IgD-negative memory B cell (primary cell): Measurements from ENCODE around the gene BORCS5. TPM values are rescaled to one million over a fixed set of nuclear protein-coding genes. Genes with fewer than 3 reads are reported as not detected.
A peak's percentile ranks its signal among the peaks of the same experiment; 100 is the strongest.
"Not testable (repeated sequence)": the region's sequence is repeated elsewhere in the genome, so short reads cannot be mapped to it uniquely, and the experiment has no call there.

ENCODE experiments used
- H3K27ac Mint-ChIP-seq, 3 donors: one replicate each; pipeline ENCODE4 v1.8.0; 2020 to 2022; ENCODE audit warnings: mild to moderate bottlenecking in 3 of 3, mixed read lengths in 3 of 3, moderate library complexity in 1 of 3
- H3K27me3 Mint-ChIP-seq: one replicate; pipeline ENCODE4 v1.8.0; 2021; ENCODE audit warnings: mixed read lengths
- H3K36me3 Mint-ChIP-seq: one replicate; pipeline ENCODE4 v1.8.0; 2020; ENCODE audit warnings: mild to moderate bottlenecking, mixed read lengths
- H3K4me1 Mint-ChIP-seq, 3 donors: one replicate each; pipeline ENCODE4 v1.8.0; 2020 to 2022; ENCODE audit warnings: mixed read lengths in 3 of 3, mild to moderate bottlenecking in 1 of 3
- H3K4me3 Mint-ChIP-seq, 4 donors: one replicate each; pipeline ENCODE4 v1.8.0; 2020 to 2022; ENCODE audit warnings: mild to moderate bottlenecking in 4 of 4, mixed read lengths in 4 of 4, moderate library complexity in 3 of 4
- H3K9me3 Mint-ChIP-seq, 3 donors: one replicate each; pipeline ENCODE4 v1.8.0; 2020 to 2021; ENCODE audit warnings: mixed read lengths in 3 of 3, mild to moderate bottlenecking in 1 of 3
- polyA plus RNA-seq: library from polyadenylated mRNA; unstranded; fragments of 300-500 nt; fragmentation: Illumina TruSeq; gene quantifications from one replicate; pipeline ENCODE4 v1.2.3, GENCODE V29; 2021

The BORCS5 gene
- polyA plus RNA-seq, 1 donor from 2014 or later = 19.9 TPM

DNA sequence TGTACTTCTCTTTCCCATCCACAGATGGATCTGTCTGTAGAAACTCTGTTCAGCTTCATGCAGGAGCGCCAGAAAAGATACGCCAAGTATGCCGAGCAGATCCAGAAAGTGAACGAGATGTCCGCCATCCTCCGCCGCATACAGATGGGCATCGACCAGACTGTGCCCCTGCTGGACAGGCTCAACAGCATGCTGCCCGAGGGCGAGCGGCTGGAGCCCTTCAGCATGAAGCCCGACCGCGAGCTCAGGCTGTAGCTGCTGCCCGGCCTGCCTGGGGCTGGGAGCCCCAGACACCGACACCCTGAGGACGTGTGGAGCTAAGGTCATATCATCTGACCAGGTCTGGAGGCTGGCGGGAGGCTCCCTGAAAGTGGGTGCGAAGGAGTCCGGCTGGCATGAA lies 108.6 kb downstream of the BORCS5 start:
- Mint-ChIP-seq H3K27ac (peak overlapping the region in 1 of 3 donors; percentile 63), H3K36me3 (peaks cover 24% of the 10 kb centered on the region), H3K9me3 (no peaks in the 10 kb centered on the region), H3K27me3 (no peaks in the 10 kb centered on the region), H3K4me3 (no peak overlapping the region), H3K4me1 (peaks cover 0 to 11% (median 0%) of the 10 kb centered on the region in 3 donors)

DNA sequence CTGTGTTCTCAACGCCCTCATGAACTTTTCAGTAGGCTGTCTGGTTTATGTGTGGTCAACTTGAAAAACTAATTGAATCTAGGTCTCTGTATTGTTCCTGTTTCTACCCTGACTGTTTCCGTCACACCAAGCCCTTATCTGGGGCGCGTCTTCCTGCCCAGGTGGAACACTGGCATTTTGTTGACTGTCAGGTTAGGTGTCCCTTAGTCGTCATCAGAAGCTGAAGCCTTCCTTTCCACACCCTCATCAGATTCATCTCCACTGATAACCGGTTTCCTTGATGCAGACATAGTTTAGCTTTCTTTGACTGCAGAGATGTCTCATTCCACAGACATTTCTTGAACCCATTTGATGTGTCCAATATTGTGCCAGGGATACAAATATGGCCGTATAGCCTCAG lies 109.3 kb downstream of the BORCS5 start:
- Mint-ChIP-seq H3K27me3 (no peaks in the 10 kb centered on the region), H3K4me3 (no peak overlapping the region), H3K27ac (peak overlapping the region in 2 of 3 donors; percentile 35 to 51), H3K9me3 (no peaks in the 10 kb centered on the region), H3K4me1 (peaks cover 0 to 9% (median 0%) of the 10 kb centered on the region in 3 donors), H3K36me3 (peaks cover 28% of the 10 kb centered on the region)

DNA sequence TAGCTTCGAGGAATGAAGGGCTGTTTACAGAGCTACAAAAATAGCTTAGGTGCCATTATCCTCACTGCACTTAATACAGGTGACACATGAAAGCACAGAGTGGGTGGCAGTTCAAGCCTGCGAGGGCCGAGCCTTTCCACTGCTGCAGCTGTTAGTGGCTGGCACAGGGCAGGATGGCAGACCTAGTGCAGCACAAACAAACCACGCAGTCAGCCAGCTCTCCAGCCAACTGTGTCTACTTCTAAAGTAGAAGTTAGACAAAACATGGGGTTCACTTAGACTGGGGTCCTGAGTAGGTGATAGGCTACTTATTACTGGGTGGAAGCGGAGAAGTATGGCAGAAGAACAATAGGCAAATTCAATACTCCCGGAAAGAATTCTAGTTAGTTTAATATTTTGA lies 110.4 kb downstream of the BORCS5 start:
- Mint-ChIP-seq H3K36me3 (peaks cover 28% of the 10 kb centered on the region), H3K4me1 (peaks cover 0 to 4% (median 0%) of the 10 kb centered on the region in 3 donors), H3K27me3 (no peaks in the 10 kb centered on the region), H3K27ac (no peak overlapping the region), H3K4me3 (no peak overlapping the region), H3K9me3 (no peaks in the 10 kb centered on the region)

DNA sequence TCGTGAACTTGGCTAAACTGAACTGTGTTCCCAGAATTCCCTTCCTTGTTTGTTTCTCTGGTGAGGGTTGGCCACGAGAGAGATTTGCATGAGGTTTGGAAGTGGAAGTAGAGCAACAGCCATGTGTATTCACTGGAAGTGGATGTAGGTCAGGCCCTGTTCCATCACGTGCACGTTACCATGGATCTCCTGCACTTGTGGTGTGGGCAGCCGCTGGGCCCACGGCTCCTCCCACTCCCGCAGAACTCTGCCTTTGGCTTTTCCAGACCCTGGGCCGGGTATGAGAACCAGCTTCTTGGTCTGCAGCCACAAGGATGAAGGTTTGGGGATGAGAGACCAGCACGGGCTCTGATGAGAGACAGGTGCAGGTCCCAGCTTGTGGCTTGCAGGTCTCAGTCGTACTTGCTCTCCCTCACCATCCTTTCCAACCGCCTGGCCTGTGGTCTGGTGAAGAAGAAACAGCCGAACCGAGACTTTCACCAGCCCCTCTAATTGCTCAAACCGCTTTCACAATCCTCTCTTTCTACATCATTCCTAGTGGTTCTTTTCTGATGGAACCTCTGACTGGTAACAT lies 110.9 kb downstream of the BORCS5 start:
- H3K36me3 Mint-ChIP-seq = peaks cover 28% of the 10 kb centered on the region

DNA sequence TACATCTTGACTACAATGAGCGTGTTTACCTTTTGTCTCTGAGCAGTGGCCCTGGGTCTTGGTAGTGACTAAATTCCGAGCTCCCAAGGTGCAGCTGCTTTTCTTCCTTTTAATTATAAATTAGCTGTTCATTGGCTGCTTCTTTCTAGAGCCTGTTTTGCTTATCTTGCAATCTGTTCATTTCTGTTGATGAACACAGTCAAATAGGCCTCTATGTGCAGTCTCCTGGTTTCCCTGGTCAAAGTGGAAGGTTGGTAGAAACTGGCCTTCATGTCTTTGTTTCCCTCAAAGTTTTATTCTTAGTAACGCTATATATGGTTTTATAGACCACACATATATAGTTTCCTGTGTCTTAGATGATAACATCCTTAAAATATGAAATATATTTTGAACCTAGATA lies 111.7 kb downstream of the BORCS5 start:
- Mint-ChIP-seq H3K27ac (no peak overlapping the region), H3K4me3 (no peak overlapping the region), H3K9me3 (no peaks in the 10 kb centered on the region), H3K36me3 (peaks cover 28% of the 10 kb centered on the region), H3K4me1 (peaks cover 0 to 8% (median 0%) of the 10 kb centered on the region in 3 donors), H3K27me3 (no peaks in the 10 kb centered on the region)

More for the DNA sequence above, 110.9 kb downstream of the BORCS5 start:
- Mint-ChIP-seq H3K9me3 (no peaks in the 10 kb centered on the region), H3K27me3 (no peaks in the 10 kb centered on the region), H3K4me1 (peaks cover 0 to 4% (median 0%) of the 10 kb centered on the region in 3 donors), H3K4me3 (no peak overlapping the region), H3K27ac (peak overlapping the region in 2 of 3 donors; percentile 15 to 61)

DNA sequence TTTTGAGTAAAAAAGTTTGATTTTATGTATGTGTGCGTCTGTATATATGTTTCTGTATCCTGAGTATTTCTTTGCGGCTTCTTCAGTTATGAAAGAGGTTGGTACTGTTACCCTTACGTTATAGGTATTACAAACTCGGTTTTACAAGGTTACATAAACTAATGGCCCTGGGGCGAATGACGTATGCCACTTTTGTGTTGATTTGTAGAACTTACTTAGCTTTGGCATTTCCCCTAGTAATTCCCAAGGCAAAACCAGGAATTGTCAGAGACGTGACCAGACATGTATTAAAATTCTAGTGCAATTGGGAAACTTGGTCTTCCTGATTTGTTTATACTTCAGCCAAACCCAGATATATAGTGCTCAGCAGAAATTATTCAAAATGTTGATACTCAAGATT lies 112.5 kb downstream of the BORCS5 start:
- Mint-ChIP-seq H3K4me1 (peaks cover 0 to 10% (median under 1%) of the 10 kb centered on the region in 3 donors), H3K4me3 (no peak overlapping the region), H3K36me3 (peaks cover 28% of the 10 kb centered on the region), H3K27me3 (no peaks in the 10 kb centered on the region), H3K9me3 (no peaks in the 10 kb centered on the region), H3K27ac (no peak overlapping the region)

DNA sequence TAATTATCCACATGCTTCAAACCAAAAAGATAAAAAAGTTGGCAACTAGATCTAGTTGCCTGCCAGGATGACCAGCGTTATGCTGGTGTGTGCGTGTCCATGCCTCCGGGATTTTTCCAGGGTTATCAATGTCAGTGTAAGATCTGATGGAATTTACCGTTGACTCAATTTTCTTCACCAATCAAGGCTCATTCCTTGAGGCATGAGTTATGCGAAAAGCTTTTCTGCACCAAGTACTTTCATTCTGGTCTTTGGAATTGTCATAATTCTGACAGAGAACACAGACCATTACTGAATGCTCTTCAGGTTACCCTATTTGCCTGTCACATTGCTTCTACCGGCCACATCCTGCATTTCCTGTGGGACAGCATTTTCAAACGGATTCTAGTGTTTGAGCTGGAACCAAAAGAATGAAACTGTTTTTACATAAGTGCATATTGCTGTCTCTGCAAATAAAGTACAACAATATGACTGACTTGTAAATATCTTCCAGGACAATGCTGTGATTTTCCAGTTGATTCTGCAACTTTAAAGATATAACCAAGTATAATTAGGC lies 114.0 kb downstream of the BORCS5 start:
- H3K36me3 Mint-ChIP-seq = peaks cover 21% of the 10 kb centered on the region

DNA sequence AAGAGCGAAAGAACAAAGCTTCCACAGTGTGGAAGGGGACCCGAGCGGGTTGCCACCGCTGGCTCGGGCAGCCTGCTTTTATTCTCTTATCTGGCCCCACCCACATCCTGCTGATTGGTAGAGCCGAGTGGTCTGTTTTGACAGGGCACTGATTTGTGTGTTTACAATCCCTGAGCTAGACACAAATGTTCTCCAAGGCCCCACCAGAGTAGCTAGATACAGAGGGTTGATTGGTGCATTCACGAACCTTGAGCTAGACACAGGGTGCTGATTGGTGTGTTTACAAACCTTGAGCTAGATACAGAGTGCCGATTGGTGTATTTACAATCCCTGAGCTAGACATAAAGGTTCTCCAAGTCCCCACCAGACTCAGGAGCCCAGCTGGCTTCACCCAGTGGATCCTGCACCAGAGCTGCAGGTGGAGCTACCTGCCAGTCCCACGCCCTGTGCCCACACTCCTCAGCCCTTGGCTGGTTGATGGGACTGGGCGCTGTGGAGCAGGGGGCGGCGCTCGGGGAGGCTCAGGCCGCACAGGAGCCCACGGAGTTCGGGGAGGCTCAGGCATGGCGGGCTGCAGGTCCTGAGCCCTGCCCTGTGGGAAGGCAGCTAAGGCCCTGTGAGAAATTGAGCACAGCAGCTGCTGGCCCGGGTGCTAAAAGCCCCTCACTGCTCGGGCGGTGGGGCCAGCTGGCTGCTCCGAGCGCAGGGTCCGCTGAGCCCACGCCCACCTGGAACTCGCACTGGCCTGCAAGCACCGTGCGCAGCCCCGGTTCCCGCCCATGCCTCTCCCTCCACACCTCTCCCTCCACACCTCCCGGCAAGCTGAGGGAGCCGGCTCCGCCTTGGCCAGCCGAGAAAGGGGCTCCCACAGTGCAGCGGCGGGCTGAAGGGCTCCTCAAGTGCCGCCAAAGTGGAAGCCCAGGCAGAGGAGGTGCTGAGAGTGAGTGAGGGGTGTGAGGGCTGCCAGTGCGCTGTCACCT lies 115.4 kb downstream of the BORCS5 start:
- Mint-ChIP-seq H3K27ac (peak overlapping the region in 1 of 3 donors; percentile 23), H3K4me1 (peaks cover 5 to 15% (median 9%) of the 10 kb centered on the region in 3 donors), H3K36me3 (peaks cover 21% of the 10 kb centered on the region)
- not testable (repeated sequence) for H3K4me3 Mint-ChIP-seq, H3K9me3 Mint-ChIP-seq, H3K27me3 Mint-ChIP-seq

More for the DNA sequence above, 114.0 kb downstream of the BORCS5 start:
- H3K4me3 Mint-ChIP-seq = no peak overlapping the region
- H3K4me1 Mint-ChIP-seq = peaks cover 5 to 20% (median 9%) of the 10 kb centered on the region in 3 donors
- peak overlapping the region in 1 of 3 donors; percentile 21 for H3K27ac Mint-ChIP-seq
- no peaks in the 10 kb centered on the region for H3K9me3 Mint-ChIP-seq
- H3K27me3 Mint-ChIP-seq = no peaks in the 10 kb centered on the region

DNA sequence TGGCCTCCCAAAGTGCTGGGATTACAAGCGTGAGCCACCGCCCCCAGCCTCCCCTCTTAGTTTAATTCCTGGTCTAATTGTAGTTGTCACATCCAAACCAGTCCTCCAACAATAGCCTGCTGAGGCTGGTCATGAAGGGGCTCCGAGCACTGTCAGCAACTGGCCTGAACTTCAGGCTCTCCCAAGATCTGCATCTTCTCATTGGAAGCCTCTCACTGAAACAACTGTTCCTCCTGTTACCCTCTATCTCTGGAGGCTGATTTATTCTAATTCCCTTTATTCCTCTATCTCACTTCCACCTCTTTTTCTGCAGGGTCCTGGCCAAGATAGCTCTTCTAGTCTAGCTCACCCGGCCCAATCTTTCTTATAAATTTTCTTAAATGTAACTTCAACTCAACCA lies 116.3 kb downstream of the BORCS5 start:
- peak overlapping the region in 1 of 4 donors; percentile 44 for H3K4me3 Mint-ChIP-seq
- H3K27ac Mint-ChIP-seq = no peak overlapping the region
- no peaks in the 10 kb centered on the region for H3K27me3 Mint-ChIP-seq
- H3K36me3 Mint-ChIP-seq = peaks cover 23% of the 10 kb centered on the region
- peaks cover 5 to 15% (median 9%) of the 10 kb centered on the region in 3 donors for H3K4me1 Mint-ChIP-seq
- no peaks in the 10 kb centered on the region for H3K9me3 Mint-ChIP-seq

DNA sequence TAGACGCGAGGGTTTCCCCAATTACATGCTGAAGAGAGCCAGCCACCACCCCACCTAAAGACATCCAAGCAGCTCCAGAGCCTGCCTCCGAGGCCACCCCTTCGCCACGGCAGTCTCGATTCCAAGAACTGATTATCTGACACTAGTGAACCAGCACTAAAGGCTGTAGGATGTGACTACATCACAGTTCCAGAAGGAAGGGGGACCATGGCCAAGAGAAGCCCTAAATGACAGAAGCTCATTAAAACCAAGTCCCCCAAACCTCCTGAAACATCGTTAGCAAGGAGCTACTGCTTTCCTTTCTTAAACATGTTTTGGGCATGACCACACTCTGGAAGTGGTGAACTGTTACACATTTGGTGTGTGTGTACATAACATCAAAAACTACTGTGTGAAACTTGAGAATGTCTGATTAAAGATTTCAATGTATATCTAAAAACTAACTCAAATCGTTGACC lies 117.6 kb downstream of the BORCS5 start:
- no peaks in the 10 kb centered on the region for H3K27me3 Mint-ChIP-seq
- peaks cover 5 to 15% (median 9%) of the 10 kb centered on the region in 3 donors for H3K4me1 Mint-ChIP-seq
- peak overlapping the region in 1 of 3 donors; percentile 92 for H3K27ac Mint-ChIP-seq
- H3K9me3 Mint-ChIP-seq = no peaks in the 10 kb centered on the region
- peaks cover 19% of the 10 kb centered on the region for H3K36me3 Mint-ChIP-seq
- peak overlapping the region in 3 of 4 donors; percentile 17 to 85 (median 58) for H3K4me3 Mint-ChIP-seq

DNA sequence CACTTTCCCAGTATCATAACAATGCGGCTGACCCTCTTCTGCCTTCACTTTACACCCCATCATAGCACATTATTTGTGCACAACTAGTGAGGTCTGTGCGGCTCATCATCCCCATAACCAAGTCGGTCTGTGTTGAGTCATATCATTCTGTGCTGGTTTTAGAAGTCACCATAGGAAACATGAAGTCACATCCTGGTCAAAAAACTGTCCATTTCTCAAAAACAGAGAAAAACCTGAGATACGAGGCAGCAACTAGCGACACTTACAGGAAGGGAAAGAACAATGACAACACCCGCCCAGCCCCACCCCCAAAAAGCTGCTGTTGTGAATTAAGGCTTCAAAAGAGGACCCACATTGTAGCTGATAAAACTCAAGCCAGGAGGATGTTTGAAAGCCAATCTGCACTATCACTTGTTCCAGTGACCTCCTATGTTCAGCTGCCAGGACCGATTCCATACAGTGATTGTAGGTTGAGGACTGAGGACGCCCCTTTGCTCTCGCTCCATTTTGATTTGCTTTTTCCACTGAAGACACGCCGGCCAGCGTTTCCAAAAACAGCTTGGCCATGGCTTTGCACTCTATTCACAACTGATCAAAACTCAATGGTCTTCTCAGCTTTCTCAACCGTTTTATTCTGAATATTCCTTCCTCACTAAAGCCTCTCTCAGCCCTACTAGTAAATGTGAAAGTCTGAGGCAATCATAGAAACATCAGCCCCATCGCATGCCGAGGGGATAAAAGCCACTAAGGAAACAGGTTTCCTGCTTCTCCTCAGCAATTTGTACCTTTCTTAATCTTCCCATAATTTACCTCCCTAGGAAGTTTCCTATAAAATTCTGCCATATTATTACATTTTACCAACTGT lies 118.3 kb downstream of the BORCS5 start:
- Mint-ChIP-seq H3K27me3 (no peaks in the 10 kb centered on the region), H3K36me3 (peaks cover 15% of the 10 kb centered on the region), H3K9me3 (no peaks in the 10 kb centered on the region), H3K27ac (peak overlapping the region in 1 of 3 donors; percentile 92), H3K4me3 (peak overlapping the region in 3 of 4 donors; percentile 58 to 85 (median 75)), H3K4me1 (peaks cover 5 to 15% (median 9%) of the 10 kb centered on the region in 3 donors)

DNA sequence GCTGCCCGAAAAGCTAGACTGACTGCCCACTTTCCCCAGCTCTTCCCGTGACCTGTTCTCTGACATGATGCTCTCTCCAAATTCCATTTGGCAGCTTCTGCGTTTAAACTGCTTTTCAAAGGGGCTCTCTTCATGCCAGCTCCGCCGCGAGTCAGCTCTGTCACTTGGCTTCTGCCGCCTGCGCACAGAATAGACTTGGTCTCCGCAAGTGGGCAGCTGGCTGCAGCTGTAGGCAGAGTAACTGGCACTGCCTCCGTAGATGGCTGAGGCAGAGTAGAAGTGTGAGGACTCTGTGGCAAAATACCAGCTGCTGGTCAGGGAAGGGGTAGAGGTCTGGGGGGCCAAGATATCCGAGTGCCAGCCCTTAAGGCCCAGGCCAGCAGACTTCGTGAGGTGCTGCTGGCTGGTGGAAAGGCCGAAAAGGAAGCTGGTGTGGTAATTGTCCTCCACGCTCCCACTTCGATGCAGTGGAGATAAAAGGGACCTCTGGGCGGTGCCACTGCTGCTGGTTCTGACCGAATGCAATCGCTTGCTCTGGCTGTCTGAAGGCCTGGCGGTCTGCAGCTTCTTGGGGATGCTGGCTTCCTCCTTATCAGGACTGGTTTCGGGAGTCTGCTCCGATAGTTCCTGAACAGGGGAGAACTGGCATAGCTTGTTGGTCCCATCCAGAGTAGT lies 120.1 kb downstream of the BORCS5 start:
- peaks cover 5 to 18% (median 9%) of the 10 kb centered on the region in 3 donors for H3K4me1 Mint-ChIP-seq
- no peak overlapping the region for H3K27ac Mint-ChIP-seq
- H3K9me3 Mint-ChIP-seq = no peaks in the 10 kb centered on the region
- no peak overlapping the region for H3K4me3 Mint-ChIP-seq
- H3K36me3 Mint-ChIP-seq = peaks cover 2% of the 10 kb centered on the region
- no peaks in the 10 kb centered on the region for H3K27me3 Mint-ChIP-seq

DNA sequence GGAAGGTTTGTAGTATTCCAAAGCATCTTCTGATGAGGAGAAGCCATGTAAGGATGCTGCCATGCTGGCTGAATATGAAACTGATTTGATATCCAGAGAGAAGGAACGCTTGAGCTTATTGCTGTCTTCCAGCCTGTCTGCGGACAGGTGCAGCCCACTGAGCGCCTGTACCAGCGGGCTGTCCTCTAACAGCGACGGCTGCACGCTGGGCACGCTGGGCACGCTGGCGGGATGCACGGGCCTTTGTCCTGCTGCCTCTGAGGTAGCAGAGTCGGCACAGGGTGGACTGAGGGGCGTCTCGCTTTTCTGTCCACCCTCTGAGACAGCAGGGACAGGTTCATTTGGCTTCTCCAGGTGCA lies 120.6 kb downstream of the BORCS5 start:
- Mint-ChIP-seq H3K36me3 (peaks cover 2% of the 10 kb centered on the region), H3K4me1 (peaks cover 9 to 18% (median 11%) of the 10 kb centered on the region in 3 donors), H3K27me3 (no peaks in the 10 kb centered on the region), H3K9me3 (no peaks in the 10 kb centered on the region), H3K27ac (no peak overlapping the region), H3K4me3 (no peak overlapping the region)

DNA sequence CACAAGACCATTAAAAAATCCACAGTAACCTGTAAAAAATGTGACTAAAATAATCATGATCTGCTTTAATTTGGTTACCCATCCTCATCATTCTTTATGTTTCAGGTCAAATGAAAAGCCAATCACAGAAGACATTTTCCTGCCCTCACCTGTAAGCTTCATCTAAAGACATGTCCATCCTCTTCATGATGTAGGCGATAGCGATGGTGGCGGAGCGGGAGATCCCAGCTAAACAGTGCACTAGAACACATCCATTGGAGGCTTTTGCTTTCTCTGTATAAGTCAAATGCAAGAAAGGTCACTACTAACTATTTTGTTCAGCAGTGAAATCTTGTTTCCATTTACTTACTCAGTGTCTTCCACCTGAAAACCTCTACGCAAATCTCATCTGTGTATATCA lies 123.2 kb downstream of the BORCS5 start:
- Mint-ChIP-seq H3K27ac (no peak overlapping the region), H3K9me3 (no peaks in the 10 kb centered on the region), H3K4me3 (no peak overlapping the region), H3K27me3 (no peaks in the 10 kb centered on the region), H3K4me1 (peaks cover 9 to 15% (median 14%) of the 10 kb centered on the region in 3 donors), H3K36me3 (peaks cover 2% of the 10 kb centered on the region)
